CD4-positive, alpha-beta T cell treated with Interferon alpha-2 for 1 hour (primary cell): Measurements from ENCODE around the gene PLA2G4C.
"Not testable (repeated sequence)": the region's sequence is repeated elsewhere in the genome, so short reads cannot be mapped to it uniquely, and the experiment has no call there.

Experiments used
- DNase-seq, 2 donors: peaks; one replicate each; pipeline ENCODE4 v3.0.0-alpha.2; 2020 to 2022

The PLA2G4C gene

DNA sequence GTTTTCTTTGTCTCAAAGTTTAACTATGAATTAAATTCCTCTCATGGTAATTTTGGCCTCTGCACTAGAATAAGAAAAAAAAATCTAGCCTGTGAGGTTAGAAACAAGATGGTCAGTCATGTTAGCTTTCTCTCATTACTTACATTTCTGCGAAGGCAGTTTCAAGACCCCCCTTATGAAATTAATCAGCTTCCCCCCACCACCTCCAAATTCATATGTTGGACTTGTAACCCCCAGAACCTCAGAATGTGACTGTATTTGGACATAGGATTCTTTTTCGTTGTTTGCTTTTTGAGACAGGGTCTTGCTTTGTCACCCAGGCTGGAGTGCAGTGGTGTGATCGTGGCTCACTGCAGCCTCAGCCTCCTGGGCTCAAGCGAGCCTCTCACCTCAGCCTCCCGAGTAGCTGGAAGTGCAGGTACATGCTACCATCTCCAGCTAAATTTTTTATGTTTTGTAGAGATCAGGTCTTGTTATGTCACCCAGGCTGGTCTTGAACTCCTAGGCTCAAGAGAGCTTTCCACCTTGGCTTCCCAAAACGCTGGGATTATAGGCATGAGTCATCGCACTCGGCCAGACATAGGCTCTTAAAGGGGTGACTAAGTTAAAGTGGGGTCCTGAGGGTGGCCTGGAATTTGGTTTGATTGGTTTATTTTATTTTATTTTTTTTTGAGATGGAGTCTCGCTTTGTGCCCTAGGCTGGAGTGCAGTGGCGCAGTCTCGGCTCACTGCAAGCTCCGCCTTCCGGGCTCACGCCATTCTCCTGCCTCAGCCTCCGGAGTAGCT is 1.4 kb downstream of the PLA2G4C start:
- DNase-seq: no peak

DNA sequence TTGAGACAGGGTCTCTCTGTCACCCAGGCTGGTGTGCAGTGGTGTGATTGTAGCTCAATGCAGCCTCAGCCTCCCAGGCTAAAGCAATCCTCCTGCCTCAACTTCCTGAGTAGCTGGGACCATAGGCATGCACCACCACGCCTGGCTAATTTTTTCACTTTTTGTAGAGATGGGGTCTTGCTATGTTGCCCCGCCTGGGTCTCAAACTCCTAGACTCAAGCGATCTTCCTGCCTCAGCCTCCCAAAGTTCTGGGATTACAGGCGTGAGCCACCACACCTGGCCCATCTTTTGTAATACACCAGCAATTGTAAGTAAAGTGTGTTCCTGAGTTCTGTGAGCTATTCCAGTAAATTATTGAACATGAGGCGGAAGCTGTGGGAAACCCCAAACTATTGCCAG is 6.7 kb downstream of the PLA2G4C start:
- DNase-seq: no peak

DNA sequence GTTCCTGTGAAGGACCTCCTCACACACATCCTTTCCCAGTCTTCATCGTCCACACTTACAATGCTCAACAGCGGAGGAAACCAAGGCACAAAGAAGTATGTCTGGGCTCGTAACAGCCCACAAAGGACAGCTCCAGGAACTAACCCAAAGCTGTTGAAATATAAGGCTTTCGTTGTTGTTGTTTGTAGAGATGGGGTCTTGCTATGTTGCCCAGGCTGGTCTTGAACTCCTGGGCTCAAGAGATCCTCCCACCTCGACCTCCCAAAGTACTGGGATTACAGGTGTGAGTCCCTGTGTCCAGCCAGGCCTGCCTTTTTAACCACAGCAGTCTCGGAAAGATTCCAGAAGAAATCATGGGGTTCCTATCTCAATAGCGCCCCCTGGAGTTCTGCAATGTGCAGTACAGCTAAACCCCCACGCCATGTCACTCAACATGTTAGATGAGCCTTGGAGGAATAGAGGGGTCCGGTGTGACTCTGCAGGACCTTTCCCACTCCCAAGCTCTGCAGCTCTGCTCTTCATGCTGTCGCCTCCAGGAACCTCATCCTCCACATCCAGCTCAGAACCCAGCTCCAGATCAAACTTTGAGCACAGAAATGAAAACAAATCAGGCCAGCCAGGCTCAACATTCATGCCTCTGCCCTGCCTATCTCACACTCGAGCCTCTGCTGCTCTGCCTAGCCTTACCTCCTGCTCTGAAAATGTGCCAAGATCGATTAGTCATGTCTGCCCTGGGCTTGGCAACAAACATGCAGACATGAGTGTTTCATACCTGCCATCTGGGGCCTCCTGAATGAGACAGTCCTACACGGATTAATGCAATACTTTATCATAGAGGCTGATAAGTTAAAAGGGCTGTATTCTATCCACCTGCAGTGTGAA is 7.5 kb downstream of the PLA2G4C start:
- DNase-seq: peak in 1 of 2 donors; percentile 40

DNA sequence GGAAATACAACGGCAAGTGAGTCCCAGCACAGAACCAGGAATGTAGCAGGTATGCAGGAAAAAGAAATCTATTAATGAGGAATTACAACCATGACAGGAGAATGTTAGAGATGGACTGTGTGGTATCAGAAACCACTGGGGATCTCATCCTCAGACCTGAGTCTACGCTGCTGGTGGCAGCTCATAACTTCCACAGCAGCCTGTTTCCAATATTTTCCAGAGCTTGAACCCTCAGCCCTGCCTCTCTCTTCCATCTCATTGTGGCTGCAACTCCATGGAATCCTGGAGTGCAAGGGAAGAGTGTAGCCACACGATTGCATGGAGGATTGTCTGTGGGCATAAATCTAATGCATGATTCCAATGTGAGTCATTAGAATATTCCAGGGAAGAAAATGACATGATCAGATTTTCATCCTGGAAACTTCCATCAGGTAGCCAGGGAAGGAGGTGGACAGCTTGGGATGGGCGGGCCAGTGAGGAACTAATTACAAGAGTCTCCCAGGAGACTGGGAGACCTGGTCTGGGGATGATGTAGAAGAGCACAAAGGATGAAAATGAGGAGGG is 14.9 kb downstream of the PLA2G4C start:
- DNase-seq: no peak

DNA sequence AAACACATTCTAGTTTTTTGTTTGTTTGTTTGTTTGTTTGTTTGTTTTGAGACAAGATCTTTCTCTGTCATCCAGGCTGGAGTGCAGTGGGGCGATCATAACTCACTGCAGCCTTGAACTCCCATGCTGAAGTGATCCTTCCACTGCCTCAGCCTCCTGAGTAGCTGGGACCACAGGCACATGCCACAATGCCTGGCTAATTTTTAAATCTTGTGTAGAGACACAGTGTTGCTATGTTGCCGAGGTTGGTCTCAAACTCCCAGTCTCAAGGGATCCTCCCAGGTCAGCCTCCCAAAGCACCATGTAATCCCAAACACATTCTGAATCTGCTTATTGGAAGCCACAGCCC is 15.8 kb downstream of the PLA2G4C start:
- DNase-seq: no peak

DNA sequence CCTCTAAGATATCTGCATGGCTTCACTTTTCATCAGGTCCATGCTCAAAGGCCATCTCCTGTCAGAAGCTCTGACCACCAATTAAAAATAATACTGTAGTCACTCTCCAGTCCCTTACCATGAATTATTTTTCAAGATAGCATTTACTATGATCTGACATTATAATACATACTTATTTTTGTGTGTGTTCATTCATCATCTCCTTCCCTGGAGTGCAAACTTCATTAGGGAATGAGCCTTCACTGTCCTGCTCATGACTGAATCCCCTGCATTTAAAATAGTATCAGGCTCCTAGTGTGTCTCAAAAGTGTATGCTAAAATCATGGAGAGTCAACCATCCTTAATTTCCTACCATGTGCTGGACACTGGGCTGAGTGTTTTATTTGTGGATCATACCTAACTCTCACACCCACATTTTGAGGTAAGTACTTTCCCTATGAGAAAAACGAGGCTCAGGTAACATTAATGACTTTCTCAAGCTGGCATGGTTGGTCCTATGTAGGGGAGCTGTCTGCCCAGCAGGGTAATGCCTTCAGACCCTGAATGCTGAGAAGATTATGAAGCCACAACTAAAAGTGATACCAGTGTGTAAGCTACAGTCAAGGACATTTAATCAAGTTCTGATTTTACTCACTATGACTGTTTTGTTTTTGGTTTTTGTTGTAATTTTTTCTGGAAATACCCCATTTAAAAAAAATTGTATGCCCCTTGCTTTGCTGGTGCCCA is 16.3 kb downstream of the PLA2G4C start:
- no peak for DNase-seq

DNA sequence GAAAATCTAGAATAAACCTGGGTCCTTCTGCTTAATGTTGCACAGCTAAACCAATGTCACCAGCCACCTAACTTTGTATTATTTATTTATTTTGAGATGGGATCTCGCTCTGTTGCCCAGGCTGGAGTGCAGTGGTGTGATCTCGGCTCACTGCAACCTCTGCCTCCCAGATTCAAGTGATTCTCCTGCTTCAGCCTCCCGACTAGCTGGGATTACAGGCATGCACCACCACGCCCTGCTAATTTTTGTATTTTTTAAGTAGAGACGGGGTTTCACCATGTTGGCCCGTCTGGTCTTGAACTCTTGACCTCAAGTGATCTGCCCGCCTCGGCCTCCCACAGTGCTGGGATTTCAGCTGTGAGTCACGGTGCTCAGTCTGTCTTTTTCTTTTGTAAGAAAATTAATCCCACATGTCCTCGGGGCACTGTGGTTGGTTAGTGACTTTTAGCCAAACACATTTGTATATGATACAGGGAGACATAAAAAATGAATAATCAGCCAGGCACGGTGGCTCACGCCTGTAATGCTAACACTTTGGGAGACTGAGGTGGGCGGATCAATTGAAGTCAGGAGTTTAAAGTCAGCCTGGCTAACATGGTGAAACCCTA is 19.4 kb downstream of the PLA2G4C start:
- not testable (repeated sequence) for DNase-seq

DNA sequence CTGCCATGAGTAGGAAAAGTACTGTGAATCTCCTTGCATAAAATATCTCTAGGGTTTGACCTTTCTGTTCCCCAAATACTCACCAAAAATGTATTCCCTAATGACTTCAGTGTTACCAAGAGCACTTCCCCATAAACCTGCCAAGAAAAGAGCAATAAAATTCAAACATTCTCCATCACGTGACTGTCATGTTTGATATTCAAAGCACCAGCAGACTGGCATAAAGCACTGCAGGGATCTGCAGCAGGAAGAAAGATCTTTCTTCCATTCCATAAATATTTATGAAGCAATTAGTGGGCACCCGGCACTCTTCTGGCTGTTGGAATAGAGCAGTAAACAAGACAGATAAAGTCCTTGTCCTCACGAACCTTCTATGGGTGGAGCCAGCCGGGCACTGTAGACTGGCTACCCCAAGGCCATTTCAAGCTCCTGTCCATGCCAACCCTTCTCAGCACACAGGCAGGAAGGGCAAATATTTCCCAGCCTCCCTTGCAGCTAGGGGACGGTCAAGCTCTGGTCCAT is 20.3 kb downstream of the PLA2G4C start:
- no peak for DNase-seq

DNA sequence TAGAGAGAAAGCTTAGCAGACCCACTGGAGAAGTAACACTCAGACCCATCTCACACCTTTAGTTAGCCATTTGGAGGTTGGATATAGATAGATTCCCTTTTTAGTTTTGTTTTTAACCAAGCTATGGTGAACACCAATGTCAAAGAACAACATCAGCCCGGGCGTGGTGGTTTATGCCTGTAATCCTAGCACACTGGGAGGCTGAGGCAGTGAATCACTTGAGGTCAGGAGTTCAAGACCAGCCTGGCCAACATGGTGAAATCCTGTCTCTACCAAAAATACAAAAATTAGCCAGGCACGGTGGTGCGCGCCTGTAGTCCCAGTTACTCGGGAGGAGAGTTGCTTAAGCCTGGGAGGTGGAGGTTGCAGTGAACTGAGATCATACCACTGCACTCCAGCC is 21.6 kb downstream of the PLA2G4C start:
- DNase-seq: not testable (repeated sequence)

DNA sequence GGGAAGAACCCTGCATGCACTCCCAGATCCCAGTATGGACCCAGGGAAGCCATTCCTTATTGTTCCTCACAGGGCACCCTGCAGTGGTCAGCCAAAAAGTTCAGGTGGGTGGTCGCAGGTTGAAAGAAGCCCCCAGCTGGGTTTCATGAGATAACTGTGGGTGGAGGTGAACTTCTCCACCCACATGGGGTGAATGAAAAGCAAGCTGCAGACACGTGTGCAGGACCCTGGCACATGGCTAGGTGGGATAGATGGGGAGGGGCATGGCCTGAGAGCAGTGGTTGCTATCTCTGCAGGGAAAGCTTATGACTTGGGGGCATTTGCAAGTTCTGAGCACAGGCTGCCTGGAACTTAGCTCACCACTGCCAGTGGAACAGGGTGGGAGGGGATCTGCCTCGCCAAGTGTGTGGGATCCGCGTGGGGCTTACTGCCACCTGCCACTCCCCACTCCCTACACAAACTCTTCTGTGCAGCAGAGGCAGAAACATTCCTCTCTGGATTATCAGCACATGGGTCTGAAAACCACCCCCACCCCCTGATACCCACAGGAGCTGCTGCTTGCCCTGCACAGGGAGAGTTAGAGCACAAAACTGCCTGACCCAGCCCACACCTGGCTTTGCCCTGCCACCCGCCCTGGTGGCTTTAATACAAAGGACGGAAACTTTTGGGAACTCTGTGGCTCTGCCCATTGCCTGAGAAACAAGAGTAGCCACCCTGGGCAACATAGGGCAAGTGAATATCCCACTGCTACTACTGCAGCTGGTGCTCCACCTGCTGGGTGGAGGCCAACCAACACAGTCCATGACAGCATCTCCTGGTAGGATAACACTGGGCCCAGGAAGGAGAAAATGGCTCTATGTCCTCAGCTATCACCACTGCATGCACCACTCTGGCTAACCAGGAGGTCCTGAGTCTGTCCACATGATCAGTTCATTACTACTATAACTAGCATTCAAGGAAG is 24.4 kb downstream of the PLA2G4C start:
- DNase-seq: no peak

DNA sequence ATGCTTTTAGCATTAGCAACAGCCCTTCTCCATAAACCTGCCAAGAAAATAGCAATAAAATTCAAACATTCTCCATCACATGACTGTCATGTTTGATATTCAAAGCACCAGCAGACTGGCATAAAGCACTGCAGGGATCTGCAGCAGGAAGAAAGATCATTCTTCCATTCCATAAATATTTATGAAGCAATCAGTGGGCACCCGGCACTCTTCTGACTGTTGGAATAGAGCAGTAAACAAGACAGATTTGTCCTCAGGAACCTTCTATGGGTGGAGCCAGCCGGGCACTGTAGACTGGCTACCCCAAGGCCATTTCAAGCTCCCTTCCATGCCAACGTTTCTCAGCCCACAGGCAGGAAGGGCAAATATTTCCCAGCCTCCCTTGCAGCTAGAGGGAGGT is 25.5 kb downstream of the PLA2G4C start:
- DNase-seq: no peak

DNA sequence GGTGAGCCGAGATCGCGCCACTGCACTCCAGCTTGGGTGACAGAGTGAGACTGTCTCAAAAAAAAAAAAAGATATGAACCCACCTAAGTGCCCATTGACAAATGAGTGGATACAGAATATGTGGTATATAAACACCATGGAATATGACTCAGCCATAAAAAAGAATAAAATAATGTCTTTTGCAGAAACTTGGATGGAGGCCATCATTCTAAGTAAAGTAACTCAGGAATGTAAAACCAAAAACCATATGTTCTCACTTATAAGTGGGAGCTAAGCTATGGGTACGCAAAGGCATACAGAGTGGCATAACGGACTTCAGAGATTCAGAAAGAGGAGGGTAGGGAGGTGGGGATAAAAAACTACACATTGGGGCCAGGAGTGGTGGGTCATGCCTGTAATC is 29.5 kb downstream of the PLA2G4C start:
- no peak for DNase-seq

DNA sequence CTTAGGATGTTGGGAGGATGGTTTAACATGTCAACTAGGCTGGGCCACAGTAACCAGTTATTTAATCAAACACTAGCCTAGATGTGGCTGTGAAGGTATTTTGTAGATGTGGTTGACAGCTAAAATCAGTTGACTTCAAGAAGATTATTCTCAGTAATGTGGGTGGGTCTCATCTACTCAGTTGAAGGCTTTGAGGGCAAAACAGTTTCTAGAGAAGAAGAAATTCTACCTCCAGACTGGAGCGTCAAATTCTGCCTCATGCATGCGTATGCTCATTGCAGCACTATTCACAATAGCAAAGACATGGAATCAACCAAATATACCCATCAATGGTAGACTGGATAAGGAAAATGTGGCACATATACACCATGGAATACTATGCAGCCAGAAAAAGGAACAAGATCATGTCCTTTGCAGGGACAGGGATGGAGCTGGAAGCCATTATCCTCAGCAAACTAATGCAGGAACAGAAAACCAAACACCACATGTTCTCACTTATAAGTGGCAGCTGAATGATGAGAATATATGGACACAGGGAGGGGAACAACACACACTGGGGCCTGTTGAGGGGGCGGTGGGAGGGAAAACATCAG is 40.3 kb downstream of the PLA2G4C start:
- not testable (repeated sequence) for DNase-seq

DNA sequence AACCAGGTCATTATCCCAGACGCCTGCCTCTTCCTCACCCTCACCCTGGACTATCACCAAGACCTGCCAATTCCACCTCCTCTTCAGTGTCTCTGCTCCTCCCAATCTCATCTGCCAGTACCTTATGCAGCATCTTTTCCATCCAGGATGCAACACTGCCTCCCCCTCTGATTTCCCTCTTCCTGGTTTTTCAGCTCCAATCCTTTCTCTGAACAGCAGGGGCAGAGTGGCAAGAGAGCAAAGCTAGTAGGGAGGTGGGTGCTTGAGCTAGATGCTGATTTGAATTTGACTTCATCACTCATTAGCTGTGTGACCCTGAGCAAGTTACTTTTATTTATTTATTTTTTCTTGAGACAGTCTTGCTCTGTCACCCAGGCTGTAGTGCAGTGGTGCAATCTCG is 41.2 kb downstream of the PLA2G4C start:
- no peak for DNase-seq

DNA sequence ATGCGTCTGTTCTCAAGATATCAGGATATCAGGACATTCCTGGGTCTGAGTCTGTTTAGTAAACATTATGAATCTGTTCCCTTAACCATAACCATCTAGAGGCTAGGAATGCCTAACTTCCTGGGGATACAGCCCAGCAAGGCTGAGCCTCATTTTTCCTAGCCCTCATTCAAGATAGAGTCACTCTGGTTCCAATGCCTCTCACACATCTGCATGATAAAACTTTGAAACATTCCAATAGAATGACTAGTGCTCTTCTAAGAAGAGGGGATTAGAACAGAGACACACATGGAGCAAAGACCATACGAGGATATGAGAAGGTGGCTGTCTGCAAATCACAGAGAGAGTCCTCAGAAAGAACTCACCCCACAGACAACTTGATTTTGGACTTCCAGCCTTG is 46.1 kb downstream of the PLA2G4C start:
- no peak for DNase-seq

DNA sequence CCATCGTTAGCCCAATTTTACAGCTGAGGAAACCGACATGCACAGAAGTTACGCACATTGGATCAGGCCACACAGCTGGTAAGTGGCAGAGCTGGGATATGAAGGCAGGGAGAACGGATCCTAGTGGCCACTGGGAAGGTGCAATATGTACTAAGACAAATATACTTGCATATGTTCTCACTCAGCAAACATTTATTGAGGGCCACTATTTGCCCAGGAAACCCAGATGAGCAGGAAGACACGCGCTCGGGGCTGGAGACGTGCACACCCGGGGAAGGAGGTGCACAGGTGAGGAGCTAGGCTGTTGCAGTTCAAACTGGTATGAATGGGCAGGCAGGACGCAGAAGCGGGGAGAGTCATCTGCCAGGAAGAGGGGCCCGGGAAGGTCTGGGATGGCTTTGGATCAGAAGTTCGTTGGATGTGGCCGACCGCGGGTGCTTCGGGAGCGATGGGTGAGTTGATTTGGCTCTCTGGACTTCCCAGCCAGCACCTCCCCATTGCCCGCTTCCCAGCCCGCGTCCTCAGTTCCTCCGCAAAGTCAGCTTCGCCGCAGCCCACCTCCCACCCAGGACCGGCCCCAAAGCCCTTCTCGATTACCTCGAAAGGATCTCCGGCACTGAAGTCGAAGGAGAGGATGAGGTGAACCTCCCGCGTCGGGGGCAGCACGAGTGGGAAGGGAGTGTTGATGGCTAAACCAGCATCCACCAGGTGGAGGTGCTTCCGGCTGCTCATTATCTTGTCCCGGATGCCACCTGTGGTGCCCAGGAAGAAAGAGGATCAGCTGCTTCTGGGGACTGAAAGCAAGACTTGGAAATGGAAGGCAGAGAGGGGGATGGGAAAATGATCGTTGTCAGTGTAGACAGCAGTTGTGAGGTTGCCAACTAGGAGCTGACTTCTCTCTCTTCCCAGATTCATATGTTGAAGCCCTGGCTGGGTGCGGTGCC is 48.9 kb downstream of the PLA2G4C start:
- DNase-seq: no peak

DNA sequence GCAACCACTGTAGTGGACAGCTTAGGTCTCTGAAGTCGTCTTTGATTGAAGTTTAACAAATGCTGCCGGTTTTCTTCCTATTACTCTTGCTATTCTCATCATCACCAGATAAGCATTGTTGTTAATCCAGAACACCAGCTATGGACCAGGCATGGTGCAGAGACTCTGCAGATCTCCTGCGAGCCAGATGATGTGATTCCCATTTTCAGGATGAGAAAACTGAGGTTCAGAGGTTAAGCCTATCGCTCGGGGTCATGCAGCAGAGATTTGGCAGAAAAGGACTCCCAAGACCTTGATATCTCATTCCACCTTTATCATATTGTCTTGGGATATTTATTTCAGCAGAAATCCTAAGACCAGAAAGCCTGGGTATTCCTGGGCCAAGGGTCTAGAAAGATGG is 50.2 kb downstream of the PLA2G4C start:
- DNase-seq: no peak

DNA sequence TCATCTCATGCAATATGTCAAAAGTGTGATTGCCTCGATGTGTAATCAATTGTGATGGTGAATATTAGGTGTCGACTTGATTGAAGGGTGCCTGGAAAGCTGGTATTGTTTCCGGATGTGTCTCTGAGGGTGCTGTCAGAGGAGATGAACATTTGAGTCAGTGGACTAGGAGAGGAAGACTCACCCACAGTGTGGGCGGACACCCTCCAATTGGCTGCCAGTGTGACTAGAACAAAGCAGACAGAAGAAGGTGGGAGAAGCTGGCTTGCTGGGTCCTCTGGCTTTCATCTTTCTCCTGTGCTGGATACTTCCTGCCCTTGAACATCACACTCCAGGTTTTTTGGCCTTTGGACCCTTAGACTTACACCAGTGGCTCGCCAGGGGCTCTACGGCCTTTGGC is 51.3 kb downstream of the PLA2G4C start:
- DNase-seq: no peak

DNA sequence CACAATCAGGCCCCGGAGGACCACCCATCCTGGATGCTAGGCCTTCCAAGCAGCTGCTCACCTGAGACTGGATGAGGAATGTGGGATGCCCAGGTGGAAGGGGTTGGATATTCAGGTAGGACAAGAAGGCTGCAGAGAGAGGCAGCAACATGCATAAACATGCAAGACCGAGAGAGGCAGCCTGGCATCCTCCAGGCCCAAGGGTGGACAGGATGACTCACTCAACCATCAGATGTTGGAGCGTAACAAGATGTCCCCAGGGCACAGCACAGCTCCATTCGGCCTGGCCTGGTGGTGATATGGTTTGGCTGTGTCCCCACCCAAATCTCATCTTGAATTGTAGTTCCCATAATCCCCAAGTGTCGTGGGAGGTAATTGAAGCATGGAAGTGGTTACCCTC is 56.8 kb downstream of the PLA2G4C start:
- DNase-seq: no peak

DNA sequence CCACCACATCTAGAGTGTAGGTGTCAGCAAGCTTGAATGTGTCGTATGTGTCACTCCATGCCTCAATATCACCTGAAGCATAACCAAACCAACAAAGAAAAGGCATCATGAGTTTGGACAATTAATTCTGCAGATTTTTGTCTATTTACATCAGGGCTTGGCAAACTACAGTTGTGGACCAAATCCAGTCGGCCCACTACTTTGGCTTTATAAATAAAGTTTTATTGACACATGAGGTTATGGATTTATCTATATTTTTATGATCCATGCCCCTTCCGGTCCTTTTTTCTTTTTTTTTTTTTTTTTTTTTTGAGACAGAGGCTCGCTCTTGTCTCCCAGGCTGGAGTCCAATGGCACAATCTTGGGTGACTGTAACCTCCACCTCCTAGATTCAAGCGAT is 57.5 kb downstream of the PLA2G4C start:
- no peak for DNase-seq
